Esophagus muscularis mucosa (tissue), 3 donors: ENCODE data around the gene MED13L.

Experiments
- EP300 ChIP-seq: sonication (generic); formaldehyde crosslinking; IDR thresholded peaks from one replicate; pipeline ENCODE4 v1.6.1; 2017; ENCODE audit warnings: antibody characterized with exemption
- TF ChIP-seq, protein P1 (sequence below), 3 experiments: fragments of 200-600 bp in 2 of 3; fragments of 450-650 bp in 1 of 3; sonication (generic) in 2 of 3; IDR thresholded peaks; one replicate each; pipeline ENCODE4 v1.5.1; 2017 to 2019; ENCODE audit warnings: antibody characterized with exemption in 3 of 3, mild to moderate bottlenecking in 2 of 3, moderate library complexity in 1 of 3

DNA sequence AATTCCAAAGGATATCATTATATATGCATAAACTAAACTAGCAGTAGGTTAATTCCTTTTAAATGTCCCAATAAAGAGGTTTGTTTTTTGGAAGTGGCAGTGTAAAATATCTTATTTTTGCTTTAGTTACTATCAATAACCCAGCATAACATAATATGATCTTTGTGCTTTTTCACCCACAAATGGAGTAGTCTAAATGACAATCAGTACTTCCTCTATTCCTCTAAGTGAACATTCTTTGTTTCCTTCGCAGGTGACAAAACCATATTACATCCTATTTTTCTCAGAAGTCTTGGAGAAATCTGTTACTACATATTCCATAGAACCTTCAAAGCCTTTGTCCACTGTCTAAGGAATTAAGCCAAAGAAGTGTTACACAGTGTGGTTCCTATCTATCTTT is 62.5 kb downstream of the MED13L start:
- TF ChIP-seq EP300: no peak
- TF ChIP-seq, protein P1, sequence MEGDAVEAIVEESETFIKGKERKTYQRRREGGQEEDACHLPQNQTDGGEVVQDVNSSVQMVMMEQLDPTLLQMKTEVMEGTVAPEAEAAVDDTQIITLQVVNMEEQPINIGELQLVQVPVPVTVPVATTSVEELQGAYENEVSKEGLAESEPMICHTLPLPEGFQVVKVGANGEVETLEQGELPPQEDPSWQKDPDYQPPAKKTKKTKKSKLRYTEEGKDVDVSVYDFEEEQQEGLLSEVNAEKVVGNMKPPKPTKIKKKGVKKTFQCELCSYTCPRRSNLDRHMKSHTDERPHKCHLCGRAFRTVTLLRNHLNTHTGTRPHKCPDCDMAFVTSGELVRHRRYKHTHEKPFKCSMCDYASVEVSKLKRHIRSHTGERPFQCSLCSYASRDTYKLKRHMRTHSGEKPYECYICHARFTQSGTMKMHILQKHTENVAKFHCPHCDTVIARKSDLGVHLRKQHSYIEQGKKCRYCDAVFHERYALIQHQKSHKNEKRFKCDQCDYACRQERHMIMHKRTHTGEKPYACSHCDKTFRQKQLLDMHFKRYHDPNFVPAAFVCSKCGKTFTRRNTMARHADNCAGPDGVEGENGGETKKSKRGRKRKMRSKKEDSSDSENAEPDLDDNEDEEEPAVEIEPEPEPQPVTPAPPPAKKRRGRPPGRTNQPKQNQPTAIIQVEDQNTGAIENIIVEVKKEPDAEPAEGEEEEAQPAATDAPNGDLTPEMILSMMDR (IDR thresholded peaks at IDR 0.05): no peak
